Aorta (tissue), 5 donors: ENCODE data around the gene CHD9. TPM values are rescaled to one million over a fixed set of nuclear protein-coding genes. Genes with fewer than 3 reads are reported as not detected.

Source experiments
- ATAC-seq: fragments of 200-7000 bp; cut with Tn5 transposase; one replicate; pipeline ENCODE4 v1.9.1; 2022; ENCODE audit warnings: moderate library complexity; ENCODE audit not compliant: low FRiP score
- DNase-seq, 2 donors: peaks; one replicate each; pipeline ENCODE4 v3.0.0-alpha.2; 2020
- H3K27ac ChIP-seq, 2 donors: one replicate each; pipeline ENCODE4 v1.5.1; 2013; ENCODE audit warnings: low read length in 2 of 2, mild to moderate bottlenecking in 2 of 2, moderate library complexity in 2 of 2, control low read depth in 1 of 2, inconsistent platforms in 1 of 2, low read depth in 1 of 2
- H3K27me3 ChIP-seq, 2 donors: one replicate each; pipeline ENCODE4 v1.6.1; 2013; ENCODE audit warnings: control low read depth in 1 of 2, low read length in 1 of 2, mild to moderate bottlenecking in 1 of 2, moderate library complexity in 1 of 2; ENCODE audit not compliant: insufficient read depth in 2 of 2, control insufficient read depth in 1 of 2
- H3K36me3 ChIP-seq, 2 donors: one replicate each; pipeline ENCODE4 v1.6.1; 2013; ENCODE audit warnings: control low read depth in 1 of 2, low read length in 1 of 2, mild to moderate bottlenecking in 1 of 2; ENCODE audit not compliant: insufficient read depth in 2 of 2, control insufficient read depth in 1 of 2
- H3K4me1 ChIP-seq, 2 donors: one replicate each; pipeline ENCODE4 v1.6.1; 2013; ENCODE audit warnings: low read length in 2 of 2, control low read depth in 1 of 2, mild to moderate bottlenecking in 1 of 2, moderate library complexity in 1 of 2; ENCODE audit not compliant: insufficient read depth in 2 of 2, control insufficient read depth in 1 of 2
- H3K4me3 ChIP-seq, 2 donors: one replicate each; pipeline ENCODE4 v1.5.1; 2013; ENCODE audit warnings: low read length in 2 of 2, control low read depth in 1 of 2, mild to moderate bottlenecking in 1 of 2
- H3K9me3 ChIP-seq: one replicate; pipeline ENCODE4 v1.6.1; 2013; ENCODE audit warnings: mild to moderate bottlenecking, low read length; ENCODE audit not compliant: control insufficient read depth
- WGBS, 2 donors: extraction: QIAGEN DNeasy Blood & Tissue Kit; methylation state at CpG; one replicate each; pipeline ENCODE4 v1.1.7; 2013; 5-methylcytosine and 5-hydroxymethylcytosine counted together
- intact Hi-C, 2 donors: fragments of 100-400 bp; cut with DNase I; formaldehyde crosslinking; loops; one replicate each; pipeline versions ENCODE4 v1.14.2 to v1.15.0; 2022
- polyA plus RNA-seq, 2 donors: library from polyadenylated mRNA; stranded (reverse); fragments of 200-250 nt; gene quantifications; one replicate each; pipeline ENCODE4 v1.2.3, GENCODE V29; 2013
- total RNA-seq, 2 donors: library from RNA; stranded (reverse); fragmentation: NEBNext Ultra II Directional; extraction: Animal tissue kit (Norgen Biotek cat#: 25700); gene quantifications; one replicate each; pipeline ENCODE4 v1.2.1, GENCODE V29; 2021
- donor health status: healthy with polysubstance abuse.
- donor health status: Bipolar disorder and iron deficiency.
- donor health status: DM: no; HTN: no; CAD: no.
- donor health status: DM: no; HTN: no; CAD: no.
- donor health status: DM: yes; HTN: yes; CAD: no.

The CHD9 gene
- total and polyA plus RNA-seq, 4 donors, result 9.6 to 133 (median 52.0) TPM

- no peak for ATAC-seq
- peaks cover 3 to 5% of the 10 kb centered on the region in 2 donors for H3K4me1 ChIP-seq
These were observed 23.5 kb downstream of the CHD9 start for GRCh38 chr16:53078247-53078646.

DNA sequence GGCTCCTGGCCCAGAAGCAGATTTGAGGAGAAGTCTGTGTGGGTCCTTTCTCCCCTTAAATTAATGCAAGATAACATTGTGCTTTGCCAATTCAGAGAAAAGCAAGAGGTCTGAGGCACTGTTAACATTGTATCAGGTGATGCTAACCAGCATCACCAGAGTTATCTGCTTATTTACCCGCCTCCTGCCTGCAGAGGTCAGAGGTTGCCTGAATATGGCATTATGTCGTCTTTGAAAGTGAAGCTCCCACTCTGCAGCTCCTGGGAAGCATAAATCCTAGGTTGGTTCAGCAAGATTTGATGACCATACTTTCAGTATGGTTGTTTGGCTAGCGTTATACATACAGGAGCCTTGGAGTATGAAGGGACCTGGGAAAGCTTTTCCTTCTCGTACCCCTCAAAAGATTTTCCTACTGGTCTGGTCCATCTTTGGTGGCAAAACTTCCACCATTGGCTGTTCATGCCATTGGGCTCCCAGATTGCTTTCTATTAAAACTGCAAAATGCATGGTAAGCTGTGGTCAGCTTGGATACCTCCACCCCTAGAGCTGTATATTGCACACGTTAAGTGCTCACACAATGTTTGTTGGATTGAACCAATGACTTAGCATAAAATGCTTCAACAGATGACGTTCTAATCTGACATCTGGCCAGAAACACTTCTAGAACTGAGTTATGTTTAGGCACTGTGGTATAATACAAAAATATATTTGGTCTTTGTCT, 24.1 kb downstream of the CHD9 start:
- Histone ChIP-seq H3K4me3 (no peak overlapping the region), H3K36me3 (no peaks in the 10 kb centered on the region), H3K9me3 (no peaks in the 10 kb centered on the region), H3K27me3 (no peaks in the 10 kb centered on the region), H3K4me1 (peaks cover 3 to 5% of the 10 kb centered on the region in 2 donors), H3K27ac (no peak overlapping the region)
- intact Hi-C loops, result no loop called here
- WGBS, 2 donors, result 72 to 74% methylated on average over 6 of the region's 6 CpGs
- no peak for ATAC-seq
- DNase-seq, result no peak

More at GRCh38 chr16:53078247-53078646, 23.5 kb downstream of the CHD9 start:
- no peak for DNase-seq
- intact Hi-C loops, result no loop called here
- no peak overlapping the region for H3K4me3 ChIP-seq
- no peaks in the 10 kb centered on the region for H3K36me3 ChIP-seq
- WGBS, 2 donors, result 77 to 81% methylated on average over 2 of the region's 2 CpGs
- no peak overlapping the region for H3K27ac ChIP-seq
- H3K27me3 ChIP-seq, result no peaks in the 10 kb centered on the region
- no peaks in the 10 kb centered on the region for H3K9me3 ChIP-seq

DNA sequence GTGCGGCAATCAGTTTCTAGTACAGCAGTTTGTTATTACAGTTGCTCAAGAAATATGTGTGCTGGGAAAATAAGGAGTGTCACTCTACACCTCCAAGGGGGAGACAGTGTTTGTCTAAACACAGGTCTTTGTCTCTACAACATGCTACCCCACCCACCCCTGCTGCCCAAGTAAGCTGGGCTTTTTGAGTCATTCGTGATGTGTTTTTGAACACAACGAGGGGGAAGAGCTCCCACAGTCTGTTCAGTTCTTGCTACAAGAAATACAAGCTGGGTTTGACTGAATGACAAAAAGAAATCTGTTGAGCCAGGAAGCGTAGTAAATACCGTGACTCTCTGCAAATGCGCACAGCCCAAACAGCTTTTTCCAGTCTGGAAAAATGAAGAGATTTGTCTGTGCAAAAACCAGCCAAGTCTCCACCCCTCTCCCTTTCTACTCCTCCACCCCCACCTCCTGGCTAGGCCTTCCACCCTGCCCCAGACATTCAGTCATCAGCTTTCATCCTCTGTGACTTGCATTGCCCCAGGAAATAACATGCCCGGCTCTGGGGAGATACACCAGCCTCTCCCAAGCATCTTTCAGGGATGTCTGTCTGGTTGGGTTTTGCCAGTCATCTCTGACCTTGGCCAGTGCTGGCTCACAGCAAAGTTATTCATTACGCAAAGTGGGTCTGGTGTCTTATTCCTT, 25.7 kb downstream of the CHD9 start:
- Histone ChIP-seq H3K9me3 (no peaks in the 10 kb centered on the region), H3K36me3 (no peaks in the 10 kb centered on the region), H3K27ac (peak overlapping the region; percentile 11 to 94), H3K4me1 (peaks cover 3 to 5% of the 10 kb centered on the region in 2 donors), H3K4me3 (no peak overlapping the region), H3K27me3 (no peaks in the 10 kb centered on the region)
- intact Hi-C loops, result no loop called here
- peak; percentile 81 for ATAC-seq
- 10 to 14% methylated on average over 8 of the region's 8 CpGs for WGBS, 2 donors
- DNase-seq, result peak in 1 of 2 donors; percentile 72

- no peaks in the 10 kb centered on the region for H3K9me3 ChIP-seq
- peaks cover 5 to 6% of the 10 kb centered on the region in 2 donors for H3K4me1 ChIP-seq
- ATAC-seq, result peak; percentile 26
- H3K4me3 ChIP-seq, result no peak overlapping the region
- H3K27ac ChIP-seq, result peak overlapping the region; percentile 11 to 94
- intact Hi-C loops, result no loop called here
- H3K36me3 ChIP-seq, result no peaks in the 10 kb centered on the region
- DNase-seq, result no peak
- H3K27me3 ChIP-seq, result no peaks in the 10 kb centered on the region
These were observed 26.2 kb downstream of the CHD9 start for GRCh38 chr16:53081032-53081424.

DNA sequence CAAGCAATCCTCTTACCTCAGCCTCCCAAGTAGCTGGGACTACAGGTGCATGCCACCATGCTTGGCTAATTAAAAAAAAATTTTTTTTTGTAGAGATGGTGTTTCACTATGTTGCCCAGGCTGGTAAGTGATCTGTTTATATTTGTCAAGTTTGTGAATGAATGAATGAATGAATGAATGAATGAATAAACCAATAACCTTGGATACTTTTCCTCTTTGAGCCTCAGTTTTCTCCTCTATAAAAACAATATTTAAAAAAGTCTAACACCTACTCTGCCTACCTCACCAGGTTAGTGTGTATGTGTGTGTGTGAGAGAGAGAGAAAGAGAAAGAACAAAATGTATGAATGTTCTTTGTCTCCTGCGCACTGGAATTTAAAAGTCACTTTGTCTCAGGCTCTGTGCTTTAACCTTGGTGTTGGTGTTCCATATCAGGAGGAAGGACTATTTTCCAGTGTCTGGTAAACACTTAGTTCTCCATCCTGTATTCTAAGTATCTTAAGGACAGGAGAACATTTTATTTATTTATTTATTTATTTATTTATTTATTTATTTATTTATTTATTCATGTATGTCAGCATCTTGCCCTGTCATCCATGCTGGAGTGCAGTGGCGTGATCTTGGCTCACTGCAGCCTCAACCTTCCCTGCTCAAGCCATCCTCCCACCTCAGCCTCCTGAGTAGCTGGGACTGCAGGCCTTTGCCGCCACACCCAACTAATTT, 27.1 kb downstream of the CHD9 start:
- Histone ChIP-seq H3K27me3 (no peaks in the 10 kb centered on the region), H3K36me3 (no peaks in the 10 kb centered on the region), H3K4me3 (no peak overlapping the region), H3K27ac (no peak overlapping the region), H3K4me1 (peaks cover 5 to 7% of the 10 kb centered on the region in 2 donors), H3K9me3 (no peaks in the 10 kb centered on the region)
- ATAC-seq (no peak), DNase-seq (no peak)
- intact Hi-C loops, result no loop called here
- 95 to 97% methylated on average over 3 of the region's 3 CpGs for WGBS, 2 donors

GRCh38 chr16:53082509-53082908, 27.7 kb downstream of the CHD9 start:
- intact Hi-C loops, result no loop called here
- ATAC-seq (no peak), DNase-seq (no peak)
- H3K4me3 ChIP-seq, result no peak overlapping the region
- H3K27ac ChIP-seq, result no peak overlapping the region
- H3K4me1 ChIP-seq, result peaks cover 5 to 7% of the 10 kb centered on the region in 2 donors
- WGBS, 2 donors, result 88 to 90% methylated on average over 4 of the region's 4 CpGs
- no peaks in the 10 kb centered on the region for H3K36me3 ChIP-seq
- no peaks in the 10 kb centered on the region for H3K9me3 ChIP-seq
- H3K27me3 ChIP-seq, result no peaks in the 10 kb centered on the region

GRCh38 chr16:53083119-53083518, 28.3 kb downstream of the CHD9 start:
- Histone ChIP-seq H3K4me1 (peaks cover 5 to 7% of the 10 kb centered on the region in 2 donors), H3K27ac (no peak overlapping the region), H3K27me3 (no peaks in the 10 kb centered on the region), H3K4me3 (no peak overlapping the region), H3K9me3 (no peaks in the 10 kb centered on the region), H3K36me3 (no peaks in the 10 kb centered on the region)
- ATAC-seq, result no peak
- DNase-seq, result no peak
- 81% methylated on average over 1 of the region's 1 CpG for WGBS, 2 donors
- intact Hi-C loops, result no loop called here

DNA sequence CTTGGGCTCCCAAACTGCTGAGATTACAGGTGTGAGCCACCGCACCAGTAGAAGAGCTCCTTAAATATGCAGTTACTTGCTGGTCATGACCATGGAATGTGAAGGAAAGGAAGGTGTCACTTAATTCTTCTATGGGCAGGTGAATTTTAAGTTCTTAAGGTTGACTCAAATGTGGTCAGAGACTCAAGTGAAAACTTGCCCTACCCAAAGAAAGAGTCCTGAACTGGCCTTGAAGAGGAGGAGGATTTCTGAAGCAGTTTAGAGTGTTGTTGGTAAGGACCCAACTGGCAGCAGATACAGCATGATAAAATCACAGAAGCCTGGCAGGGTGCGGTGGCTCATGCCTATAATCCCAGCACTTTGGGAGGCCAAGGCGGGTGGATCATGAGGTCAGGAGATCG, 29.4 kb downstream of the CHD9 start:
- ATAC-seq, result no peak
- Histone ChIP-seq H3K27ac (no peak overlapping the region), H3K27me3 (no peaks in the 10 kb centered on the region), H3K4me3 (no peak overlapping the region), H3K9me3 (no peaks in the 10 kb centered on the region), H3K36me3 (no peaks in the 10 kb centered on the region), H3K4me1 (peaks cover 5 to 7% of the 10 kb centered on the region in 2 donors)
- DNase-seq, result no peak
- intact Hi-C loops, result no loop called here
- WGBS, 2 donors, result 42 to 51% methylated on average over 4 of the region's 4 CpGs
